Nephron (organoid): Measurements from ENCODE around the gene HIPK1.
"Not testable (repeated sequence)": the region's sequence is repeated elsewhere in the genome, so short reads cannot be mapped to it uniquely, and the experiment has no call there.

ENCODE experiments used
- H3K27ac Mint-ChIP-seq, 3 experiments: 2 replicates each; pipeline ENCODE4 v1.8.0; 2020; ENCODE audit warnings: mixed read lengths in 3 of 3, mild to moderate bottlenecking in 2 of 3, moderate library complexity in 1 of 3
- H3K27me3 Mint-ChIP-seq: 2 replicates; pipeline ENCODE4 v1.8.0; 2021; ENCODE audit warnings: low read depth, mild to moderate bottlenecking, moderate library complexity, mixed read lengths
- H3K36me3 Mint-ChIP-seq: 2 replicates; pipeline ENCODE4 v1.8.0; 2020; ENCODE audit warnings: low read depth, mixed read lengths
- H3K4me1 Mint-ChIP-seq: 2 replicates; pipeline ENCODE4 v1.8.0; 2020; ENCODE audit warnings: mixed read lengths
- H3K4me3 Mint-ChIP-seq, 3 experiments: 2 replicates each; pipeline ENCODE4 v1.8.0; 2020; ENCODE audit warnings: mild to moderate bottlenecking in 3 of 3, mixed read lengths in 3 of 3, moderate library complexity in 2 of 3
- H3K9me3 Mint-ChIP-seq: 2 replicates; pipeline ENCODE4 v1.8.0; 2020; ENCODE audit warnings: mixed read lengths
- CTCF ChIP-seq, 3 experiments: fragments of 200-600 bp; sonication (generic); IDR thresholded peaks; one replicate each; pipeline ENCODE4 v1.5.0; 2021; ENCODE audit warnings: antibody characterized with exemption in 3 of 3; ENCODE audit not compliant: unreplicated experiment in 3 of 3

HIPK1 gene

GRCh38 chr1:113947388-113948107 lies 18.4 kb downstream of the HIPK1 start:
- H3K36me3 Mint-ChIP-seq, result peaks cover 33% of the 10 kb centered on the region
- H3K4me3 Mint-ChIP-seq, result no peak overlapping the region
- no peaks in the 10 kb centered on the region for H3K27me3 Mint-ChIP-seq
- TF ChIP-seq CTCF (IDR thresholded peaks at IDR 0.05; ENCODE audit: unreplicated experiment in 3 of 3), result no peak
- peak overlapping the region; percentile 28 to 69 (median 62) for H3K27ac Mint-ChIP-seq
- H3K9me3 Mint-ChIP-seq, result peaks cover 4% of the 10 kb centered on the region
- H3K4me1 Mint-ChIP-seq, result peaks cover 31% of the 10 kb centered on the region

GRCh38 chr1:113948151-113948550 lies 19.0 kb downstream of the HIPK1 start:
- not testable (repeated sequence) for H3K4me3 Mint-ChIP-seq, H3K27me3 Mint-ChIP-seq, H3K9me3 Mint-ChIP-seq
- H3K4me1 Mint-ChIP-seq, result peaks cover 31% of the 10 kb centered on the region
- H3K36me3 Mint-ChIP-seq, result peaks cover 30% of the 10 kb centered on the region
- H3K27ac Mint-ChIP-seq, result peak overlapping the region in 2 of 3 experiments; percentile 62 to 69

- Mint-ChIP-seq H3K36me3 (peaks cover 26% of the 10 kb centered on the region), H3K4me1 (peaks cover 31% of the 10 kb centered on the region), H3K9me3 (peaks cover 4% of the 10 kb centered on the region), H3K4me3 (no peak overlapping the region), H3K27me3 (no peaks in the 10 kb centered on the region), H3K27ac (peak overlapping the region in 1 of 3 experiments; percentile 72)
- peak; percentile 21 to 35 (median 23) for TF ChIP-seq CTCF (IDR thresholded peaks at IDR 0.05; ENCODE audit: unreplicated experiment in 3 of 3)
These were observed 19.9 kb downstream of the HIPK1 start for GRCh38 chr1:113949007-113949406.

GRCh38 chr1:113950908-113951307 lies 21.8 kb downstream of the HIPK1 start:
- TF ChIP-seq CTCF (IDR thresholded peaks at IDR 0.05; ENCODE audit: unreplicated experiment in 3 of 3), result no peak
- no peaks in the 10 kb centered on the region for H3K9me3 Mint-ChIP-seq
- H3K27ac Mint-ChIP-seq, result no peak overlapping the region
- H3K27me3 Mint-ChIP-seq, result no peaks in the 10 kb centered on the region
- H3K36me3 Mint-ChIP-seq, result peaks cover 22% of the 10 kb centered on the region
- peaks cover 31% of the 10 kb centered on the region for H3K4me1 Mint-ChIP-seq
- H3K4me3 Mint-ChIP-seq, result no peak overlapping the region

- peaks cover 23% of the 10 kb centered on the region for H3K36me3 Mint-ChIP-seq
- H3K9me3 Mint-ChIP-seq, result no peaks in the 10 kb centered on the region
- H3K4me1 Mint-ChIP-seq, result peaks cover 23% of the 10 kb centered on the region
- TF ChIP-seq CTCF (IDR thresholded peaks at IDR 0.05; ENCODE audit: unreplicated experiment in 3 of 3), result no peak
- H3K4me3 Mint-ChIP-seq, result no peak overlapping the region
- H3K27me3 Mint-ChIP-seq, result no peaks in the 10 kb centered on the region
- no peak overlapping the region for H3K27ac Mint-ChIP-seq
These were observed 22.6 kb downstream of the HIPK1 start for GRCh38 chr1:113951719-113952118.

GRCh38 chr1:113957984-113958383 lies 28.9 kb downstream of the HIPK1 start:
- H3K4me3 Mint-ChIP-seq, result no peak overlapping the region
- peaks cover 60% of the 10 kb centered on the region for H3K36me3 Mint-ChIP-seq
- H3K4me1 Mint-ChIP-seq, result no peaks in the 10 kb centered on the region
- no peaks in the 10 kb centered on the region for H3K9me3 Mint-ChIP-seq
- no peaks in the 10 kb centered on the region for H3K27me3 Mint-ChIP-seq
- H3K27ac Mint-ChIP-seq, result no peak overlapping the region
- no peak for TF ChIP-seq CTCF (IDR thresholded peaks at IDR 0.05; ENCODE audit: unreplicated experiment in 3 of 3)
